ENCODE measurements around the gene ZSWIM5. TPM values are rescaled to one million over a fixed set of nuclear protein-coding genes. Genes with fewer than 3 reads are reported as not detected.
"Not testable (repeated sequence)": the region's sequence is repeated elsewhere in the genome, so short reads cannot be mapped to it uniquely, and the experiment has no call there.

Gene ZSWIM5
- total RNA-seq, 2 experiments from 2014 or later: 0.50 TPM

DNA sequence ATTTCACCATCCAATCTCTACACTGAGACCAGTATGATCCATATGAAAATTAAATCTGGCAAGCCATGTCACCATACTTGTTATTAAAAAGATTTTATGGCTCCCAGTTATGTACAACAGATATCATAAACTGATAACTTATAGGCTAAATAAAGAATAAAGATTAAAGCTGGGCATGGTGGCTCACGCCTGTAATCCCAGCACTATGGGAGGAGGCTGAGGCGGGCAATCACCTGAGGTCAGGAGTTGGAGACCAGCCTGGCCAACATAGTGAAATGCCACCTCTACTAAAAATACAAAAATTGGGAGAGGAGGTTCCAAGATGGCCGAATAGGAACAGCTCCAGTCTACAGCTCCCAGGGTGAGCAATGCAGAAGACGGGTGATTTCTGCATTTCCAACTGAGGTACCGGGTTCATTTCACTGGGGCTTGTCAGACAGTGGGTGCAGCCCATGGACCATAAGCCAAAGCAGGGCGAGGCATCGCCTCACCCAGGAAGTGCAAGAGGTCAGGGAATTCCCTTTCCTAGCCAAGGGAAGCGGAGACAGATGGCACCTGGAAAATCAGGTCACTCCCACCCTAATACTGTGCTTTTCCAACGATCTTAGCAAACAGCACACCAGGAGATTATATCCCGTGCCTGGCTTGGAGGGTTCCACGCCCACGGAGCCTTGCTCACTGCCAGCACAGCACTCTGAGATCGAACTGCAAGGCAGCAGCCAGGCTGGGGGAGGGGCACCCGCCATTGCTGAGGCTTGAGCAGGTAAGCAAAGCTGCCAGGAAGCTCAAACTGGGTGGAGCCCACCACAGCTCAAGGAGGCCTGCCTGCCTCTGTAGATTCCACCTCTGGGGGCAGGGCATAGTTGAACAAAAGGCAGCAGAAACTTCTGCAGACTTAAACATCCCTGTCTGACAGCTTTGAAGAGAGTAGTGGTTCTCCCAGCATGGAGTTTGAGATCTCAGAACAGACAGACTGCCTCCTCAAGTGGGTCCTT is 44.1 kb downstream of the ZSWIM5 start:
- H3K27me3 Mint-ChIP-seq (ENCODE audit: low read depth); POLR2A ChIA-PET; H3K27ac Mint-ChIP-seq; ATAC-seq; H3K36me3 Mint-ChIP-seq (ENCODE audit: low read depth); H3K9me3 Mint-ChIP-seq (ENCODE audit: insufficient read depth); H3K4me3 Mint-ChIP-seq; H3K4me1 Mint-ChIP-seq (ENCODE audit: low read depth); CTCF ChIA-PET: not testable (repeated sequence)
- DNase-seq: peak; percentile 21

DNA sequence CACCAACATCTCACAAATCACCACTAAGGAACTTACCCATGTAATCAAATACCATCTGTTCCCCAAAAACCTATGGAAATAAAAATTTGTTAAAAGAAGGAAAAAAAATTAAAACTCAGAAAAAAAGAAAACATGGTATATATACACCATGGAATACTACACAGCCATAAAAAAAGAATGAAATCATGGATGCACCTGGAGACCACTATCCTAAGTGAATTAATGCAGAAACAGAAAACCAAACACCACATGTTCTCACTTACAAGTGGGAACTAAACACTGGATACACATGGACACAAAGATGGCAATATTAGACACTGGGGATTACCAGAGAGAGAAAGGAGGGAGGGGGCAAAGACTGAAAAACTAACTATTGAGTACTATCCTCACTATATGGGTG is 50.4 kb downstream of the ZSWIM5 start:
- ChIA-PET CTCF (no interaction called here), POLR2A (no interaction called here)
- ATAC-seq (no peak), DNase-seq (no peak)
- Mint-ChIP-seq H3K4me1 (ENCODE audit: low read depth) (no peaks in the 10 kb centered on the region), H3K9me3 (ENCODE audit: insufficient read depth) (no peaks in the 10 kb centered on the region), H3K27me3 (ENCODE audit: low read depth) (peaks cover 14% of the 10 kb centered on the region), H3K4me3 (no peak overlapping the region), H3K27ac (no peak overlapping the region), H3K36me3 (ENCODE audit: low read depth) (no peaks in the 10 kb centered on the region)

DNA sequence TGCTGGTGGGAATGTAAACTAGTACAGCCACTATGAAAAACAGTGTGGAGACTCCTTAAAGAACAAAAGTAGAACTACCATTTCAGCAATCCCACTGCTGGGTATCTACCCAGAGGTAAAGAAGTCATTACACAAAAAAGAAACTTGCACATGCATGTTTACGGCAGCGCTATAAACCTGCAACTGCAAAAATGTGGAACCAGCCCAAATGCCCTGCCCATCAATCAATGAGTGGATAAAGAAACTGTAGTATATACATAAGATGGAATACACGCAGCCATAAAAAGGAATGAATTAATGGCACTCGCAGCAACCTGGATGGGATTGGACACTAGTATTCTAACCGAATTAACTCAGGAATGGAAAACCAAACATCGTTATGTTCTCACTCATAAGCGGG is 51.0 kb downstream of the ZSWIM5 start:
- ChIA-PET POLR2A (no interaction called here), CTCF (no interaction called here)
- Mint-ChIP-seq H3K27me3 (ENCODE audit: low read depth) (peaks cover 13% of the 10 kb centered on the region), H3K9me3 (ENCODE audit: insufficient read depth) (no peaks in the 10 kb centered on the region), H3K36me3 (ENCODE audit: low read depth) (no peaks in the 10 kb centered on the region), H3K4me1 (ENCODE audit: low read depth) (no peaks in the 10 kb centered on the region), H3K4me3 (no peak overlapping the region), H3K27ac (no peak overlapping the region)
- ATAC-seq: no peak
- DNase-seq: no peak

DNA sequence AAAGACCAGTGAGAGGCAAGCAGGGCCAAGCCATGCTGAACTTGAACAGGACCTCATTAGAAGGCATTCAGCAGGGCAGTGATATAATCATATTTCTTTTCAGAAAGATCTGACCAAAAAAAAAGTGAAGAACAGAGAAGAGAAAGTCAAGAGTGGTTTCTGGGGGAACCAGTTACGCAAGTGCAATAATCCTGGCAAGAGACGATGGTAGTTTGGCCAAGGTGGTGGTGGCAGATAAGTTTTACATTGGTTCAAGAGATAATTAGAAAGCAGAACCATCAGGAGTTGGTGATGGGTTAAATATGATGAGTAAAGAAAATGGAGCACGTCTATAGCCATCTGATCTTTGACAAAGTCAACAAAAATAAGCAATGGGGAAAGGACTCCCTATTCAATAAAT is 54.3 kb downstream of the ZSWIM5 start:
- POLR2A ChIA-PET: no interaction called here
- no peaks in the 10 kb centered on the region for H3K36me3 Mint-ChIP-seq (ENCODE audit: low read depth)
- no peak overlapping the region for H3K4me3 Mint-ChIP-seq

DNA sequence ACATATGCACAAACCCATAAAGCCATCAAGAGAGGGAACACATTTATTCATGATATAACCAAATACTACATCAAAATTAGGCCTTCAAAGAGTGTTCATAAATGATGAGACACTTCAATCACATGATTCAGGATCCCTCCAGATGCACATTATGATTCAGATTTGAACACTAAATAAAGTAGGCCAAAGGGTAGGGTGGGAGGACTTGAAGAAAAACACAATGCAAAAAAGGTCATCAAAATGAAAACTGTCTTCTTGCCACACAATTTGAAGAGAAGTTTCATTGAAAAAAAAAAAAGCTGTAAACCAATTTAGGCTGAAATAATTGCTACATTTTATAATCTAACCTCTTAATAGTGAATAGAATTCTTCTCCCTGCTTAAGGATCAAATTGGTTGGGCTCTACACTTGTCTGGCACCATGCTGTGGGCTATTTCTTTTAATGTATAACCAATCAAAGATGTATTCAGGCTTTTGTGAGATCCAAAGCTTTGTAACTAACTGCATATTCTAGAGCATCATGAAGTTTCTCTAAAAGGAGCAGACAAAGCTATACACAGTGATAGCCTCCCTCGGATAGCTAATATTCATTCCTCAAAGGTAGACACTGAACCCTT is 58.1 kb downstream of the ZSWIM5 start:
- ChIA-PET POLR2A (no interaction called here), CTCF (no interaction called here)
- no peak for ATAC-seq

More for the DNA sequence above, 54.3 kb downstream of the ZSWIM5 start:
- H3K27ac Mint-ChIP-seq: no peak overlapping the region
- CTCF ChIA-PET: no interaction called here
- H3K9me3 Mint-ChIP-seq (ENCODE audit: insufficient read depth): no peaks in the 10 kb centered on the region
- H3K4me1 Mint-ChIP-seq (ENCODE audit: low read depth): no peaks in the 10 kb centered on the region
- H3K27me3 Mint-ChIP-seq (ENCODE audit: low read depth): peaks cover 12% of the 10 kb centered on the region
- DNase-seq (no peak), ATAC-seq (no peak)

DNA sequence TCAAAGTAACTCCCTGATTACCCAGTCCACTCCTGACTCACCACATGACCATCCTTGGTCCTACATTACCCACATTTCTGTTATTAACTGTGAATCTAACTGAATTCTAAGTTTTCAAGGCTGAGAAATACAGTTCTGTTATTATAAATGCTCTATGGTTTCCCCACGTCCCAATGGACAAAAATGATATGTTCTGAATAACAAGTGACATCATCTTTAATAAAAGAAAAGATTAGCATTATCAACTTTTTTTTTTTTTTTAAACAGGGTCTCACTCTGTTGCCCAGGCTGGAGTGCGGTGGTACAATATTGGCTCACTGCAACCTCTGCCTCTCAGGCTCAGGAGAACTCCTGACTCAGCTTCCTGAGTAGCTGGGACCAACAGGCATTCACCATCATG is 59.6 kb downstream of the ZSWIM5 start:
- POLR2A ChIA-PET: no interaction called here
- Mint-ChIP-seq H3K27me3 (ENCODE audit: low read depth) (peaks cover 6% of the 10 kb centered on the region), H3K27ac (no peak overlapping the region), H3K4me3 (no peak overlapping the region), H3K36me3 (ENCODE audit: low read depth) (no peaks in the 10 kb centered on the region), H3K4me1 (ENCODE audit: low read depth) (no peaks in the 10 kb centered on the region), H3K9me3 (ENCODE audit: insufficient read depth) (no peaks in the 10 kb centered on the region)
- DNase-seq (no peak), ATAC-seq (no peak)
- CTCF ChIA-PET: no interaction called here

More for the DNA sequence above, 58.1 kb downstream of the ZSWIM5 start:
- Mint-ChIP-seq H3K4me3 (no peak overlapping the region), H3K9me3 (ENCODE audit: insufficient read depth) (no peaks in the 10 kb centered on the region), H3K27ac (no peak overlapping the region), H3K4me1 (ENCODE audit: low read depth) (no peaks in the 10 kb centered on the region), H3K27me3 (ENCODE audit: low read depth) (peaks cover 9% of the 10 kb centered on the region), H3K36me3 (ENCODE audit: low read depth) (no peaks in the 10 kb centered on the region)
- DNase-seq: no peak

DNA sequence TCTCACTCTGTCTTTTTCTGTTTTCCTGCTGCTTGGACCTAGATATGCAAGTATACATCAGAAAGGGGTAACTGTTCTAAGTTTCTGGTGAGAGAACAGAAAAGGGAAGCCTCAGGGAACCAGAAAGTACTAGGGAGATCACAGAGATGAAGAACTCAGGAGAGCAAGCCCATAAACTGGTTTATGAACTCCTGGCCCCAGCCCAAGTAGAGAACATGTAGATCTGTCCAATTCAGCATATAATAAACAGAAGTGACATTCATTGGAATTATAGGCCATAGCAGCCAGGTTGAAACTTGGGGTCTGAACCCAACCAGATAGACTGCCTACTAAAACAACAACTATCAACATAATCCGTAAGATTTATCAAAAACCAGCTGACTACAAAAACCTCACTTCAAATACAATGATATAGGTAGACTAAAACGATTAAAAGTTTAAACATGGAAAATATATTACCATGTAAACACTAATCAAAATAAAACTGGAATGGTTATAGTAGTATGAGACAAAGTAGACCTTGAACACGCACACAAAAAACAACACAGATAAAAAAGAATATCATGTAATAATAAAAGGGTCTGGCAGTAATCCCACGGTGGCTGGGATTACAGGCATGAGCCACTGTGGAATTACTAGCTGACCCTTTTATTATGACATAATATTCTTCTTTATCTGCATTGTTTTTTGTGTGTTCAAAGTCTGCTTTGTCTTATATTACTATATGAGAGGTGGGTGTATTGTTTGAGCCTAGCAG is 65.0 kb downstream of the ZSWIM5 start:
- DNase-seq (no peak), ATAC-seq (no peak)
- Mint-ChIP-seq H3K4me3 (no peak overlapping the region), H3K27ac (no peak overlapping the region), H3K4me1 (ENCODE audit: low read depth) (no peaks in the 10 kb centered on the region), H3K36me3 (ENCODE audit: low read depth) (no peaks in the 10 kb centered on the region), H3K9me3 (ENCODE audit: insufficient read depth) (no peaks in the 10 kb centered on the region), H3K27me3 (ENCODE audit: low read depth) (peaks cover 4% of the 10 kb centered on the region)
- CTCF ChIA-PET: no interaction called here
- POLR2A ChIA-PET: no interaction called here

DNA sequence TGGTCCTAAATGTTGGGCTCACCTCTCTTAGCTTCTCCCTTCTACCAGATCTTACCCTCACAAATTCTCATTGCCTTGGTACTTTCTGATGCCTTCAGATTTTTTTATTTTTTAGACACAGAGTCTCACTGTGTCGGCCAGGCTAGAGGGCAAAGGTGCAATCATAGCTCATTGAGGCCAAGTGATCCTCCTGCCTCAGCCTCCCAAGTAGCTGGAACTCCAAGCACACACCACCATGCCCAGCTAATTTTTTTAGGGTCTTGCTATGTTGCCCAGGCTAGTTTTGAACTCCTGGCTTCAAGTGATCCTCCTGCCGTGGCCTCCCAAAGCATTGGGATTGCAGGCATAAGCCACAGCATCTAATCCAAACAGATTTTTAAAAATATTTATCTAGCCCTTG is 69.4 kb downstream of the ZSWIM5 start:
- Mint-ChIP-seq H3K36me3 (ENCODE audit: low read depth) (no peaks in the 10 kb centered on the region), H3K4me3 (no peak overlapping the region), H3K27ac (no peak overlapping the region), H3K27me3 (ENCODE audit: low read depth) (no peaks in the 10 kb centered on the region), H3K9me3 (ENCODE audit: insufficient read depth) (no peaks in the 10 kb centered on the region), H3K4me1 (ENCODE audit: low read depth) (no peaks in the 10 kb centered on the region)
- ChIA-PET POLR2A (no interaction called here), CTCF (interaction anchor here (1.5 kb wide), 1 partner anchor 123 kb away, joined by 5 read pairs; no protein-coding TSS in a partner anchor)
- ATAC-seq (no peak), DNase-seq (no peak)

DNA sequence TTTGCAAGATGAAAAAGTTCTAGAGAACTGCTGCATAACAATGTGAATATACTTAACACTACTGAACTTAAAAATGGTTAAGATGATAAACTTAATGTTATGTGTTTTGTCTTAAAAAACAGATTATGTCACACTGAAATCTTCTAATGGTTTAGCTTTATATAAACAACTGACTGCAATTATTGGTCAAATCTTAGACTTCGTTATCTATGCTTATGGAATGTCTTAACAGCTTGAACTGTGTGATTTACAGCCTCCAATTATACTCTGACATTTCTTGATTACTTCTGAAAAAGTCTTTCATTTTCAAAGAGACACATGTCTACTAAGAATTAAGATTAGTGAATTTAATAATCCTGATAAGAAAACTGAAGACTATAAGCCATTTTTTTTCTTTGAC is 71.1 kb downstream of the ZSWIM5 start:
- no peaks in the 10 kb centered on the region for H3K4me1 Mint-ChIP-seq (ENCODE audit: low read depth)
- H3K9me3 Mint-ChIP-seq (ENCODE audit: insufficient read depth): no peaks in the 10 kb centered on the region
- ChIA-PET CTCF (interaction anchor here (1.5 kb wide), 1 partner anchor 121 kb away, joined by 5 read pairs; no protein-coding TSS in a partner anchor), POLR2A (no interaction called here)
- ATAC-seq: no peak
- H3K36me3 Mint-ChIP-seq (ENCODE audit: low read depth): no peaks in the 10 kb centered on the region
- peaks cover under 1% of the 10 kb centered on the region for H3K27me3 Mint-ChIP-seq (ENCODE audit: low read depth)
- H3K4me3 Mint-ChIP-seq: no peak overlapping the region
- H3K27ac Mint-ChIP-seq: no peak overlapping the region
- DNase-seq: no peak

DNA sequence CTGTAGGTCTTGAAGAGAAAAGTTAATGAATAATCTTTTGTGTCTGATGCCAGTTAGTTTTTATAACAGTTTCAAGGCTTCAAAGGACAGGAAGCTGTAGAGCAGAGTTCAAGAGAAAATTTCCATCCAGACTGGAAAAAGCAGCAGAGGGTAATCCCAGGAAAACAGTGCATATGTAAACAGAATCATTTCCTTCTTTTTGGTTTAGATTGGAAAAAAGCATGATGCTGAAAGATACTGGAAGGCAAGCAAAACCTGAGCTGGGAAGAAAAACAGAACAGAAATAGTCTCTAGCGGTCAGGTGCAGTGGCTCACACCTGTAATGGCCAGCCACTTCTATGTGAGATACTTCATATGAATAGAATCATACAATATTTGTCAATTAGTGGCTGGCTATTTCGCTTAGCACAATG is 71.9 kb downstream of the ZSWIM5 start:
- Mint-ChIP-seq H3K27ac (no peak overlapping the region), H3K4me1 (ENCODE audit: low read depth) (no peaks in the 10 kb centered on the region), H3K27me3 (ENCODE audit: low read depth) (peaks cover 3% of the 10 kb centered on the region), H3K9me3 (ENCODE audit: insufficient read depth) (no peaks in the 10 kb centered on the region), H3K4me3 (no peak overlapping the region), H3K36me3 (ENCODE audit: low read depth) (no peaks in the 10 kb centered on the region)
- ATAC-seq: no peak
- ChIA-PET CTCF (no interaction called here), POLR2A (no interaction called here)
- no peak for DNase-seq

DNA sequence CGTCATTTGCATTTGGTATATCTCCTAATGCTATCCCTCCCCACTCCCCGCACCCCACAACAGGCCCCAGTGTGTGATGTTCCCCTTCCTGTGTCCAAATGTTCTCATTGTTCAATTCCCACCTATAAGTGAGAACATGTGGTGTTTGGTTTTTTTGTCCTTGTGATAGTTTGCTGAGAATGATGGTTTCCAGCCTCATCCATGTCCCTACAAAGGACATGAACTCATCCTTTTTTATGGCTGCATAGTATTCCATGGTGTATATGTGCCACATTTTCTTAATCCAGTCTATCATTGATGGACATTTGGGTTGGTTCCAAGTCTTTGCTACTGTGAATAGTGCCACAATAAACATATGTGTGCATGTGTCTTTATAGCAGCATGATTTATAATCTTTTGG is 73.7 kb downstream of the ZSWIM5 start:
- POLR2A ChIA-PET; DNase-seq; H3K36me3 Mint-ChIP-seq (ENCODE audit: low read depth); H3K27me3 Mint-ChIP-seq (ENCODE audit: low read depth); CTCF ChIA-PET; H3K4me1 Mint-ChIP-seq (ENCODE audit: low read depth); H3K27ac Mint-ChIP-seq; H3K4me3 Mint-ChIP-seq; ATAC-seq; H3K9me3 Mint-ChIP-seq (ENCODE audit: insufficient read depth): not testable (repeated sequence)

DNA sequence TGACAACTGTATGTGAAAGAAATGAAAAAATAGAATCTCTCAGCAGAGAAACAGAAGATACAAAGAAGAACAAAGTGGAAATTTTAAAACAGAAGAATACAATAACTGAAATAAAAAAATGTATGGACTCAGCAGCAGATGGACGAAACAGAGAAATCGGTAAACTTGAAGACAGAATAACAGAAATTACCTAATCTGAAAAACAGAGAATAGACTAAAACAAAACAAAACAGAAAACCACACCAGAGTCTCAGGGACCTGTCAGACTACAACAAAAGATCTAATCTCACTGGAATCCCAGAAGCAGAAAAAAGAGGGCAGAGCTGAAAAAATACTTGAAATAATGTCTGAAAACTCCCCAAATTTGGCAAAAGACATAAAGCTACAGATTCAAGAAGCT is 83.0 kb downstream of the ZSWIM5 start:
- ATAC-seq: no peak
- Mint-ChIP-seq H3K27ac (no peak overlapping the region), H3K36me3 (ENCODE audit: low read depth) (no peaks in the 10 kb centered on the region), H3K27me3 (ENCODE audit: low read depth) (peaks cover 3% of the 10 kb centered on the region), H3K9me3 (ENCODE audit: insufficient read depth) (no peaks in the 10 kb centered on the region), H3K4me1 (ENCODE audit: low read depth) (no peaks in the 10 kb centered on the region), H3K4me3 (no peak overlapping the region)
- CTCF ChIA-PET: no interaction called here
- DNase-seq: no peak
- POLR2A ChIA-PET: no interaction called here

Measured in activated CD8-positive, alpha-beta T cell treated with anti-CD3 and anti-CD28 coated beads, Interleukin-2, amount 10 ng/mL, durations not matched to agents 7 days and 5 days (primary cell).